ENCODE results near the gene PALD1. TPM values are rescaled to one million over a fixed set of nuclear protein-coding genes. Genes with fewer than 3 reads are reported as not detected.

Gene PALD1
- total and polyA plus RNA-seq, 9 of the 15 experiments (the other 6 are each of a cell fraction or from before 2014, with no cell fraction given): 0.03 to 0.29 (median 0.09) TPM; not detected in 2

GRCh38 chr10:70561070-70561469 lies 82.5 kb downstream of the PALD1 start:
- POLR2A ChIA-PET: interaction anchor here (1.4 to 3.0 kb wide), 3 partner anchors 10 to 19 kb away, joined by 3 to 13 read pairs (median 11); no protein-coding TSS in a partner anchor
- DNase-seq (ENCODE audit: extremely low read depth in 1 of 4, low spot score in 3 of 4): no peak
- no peak for FAIRE-seq
- no peaks in the 10 kb centered on the region for H3K9me1 ChIP-seq (ENCODE audit: control insufficient read depth, insufficient read depth, low read length)
- in situ Hi-C loops (cut with MboI): no loop called here
- no peaks in the 10 kb centered on the region for H3K79me2 ChIP-seq (ENCODE audit: control insufficient read depth, insufficient read depth, low read length)
- H3K9ac ChIP-seq (ENCODE audit: insufficient read depth in 1 of 2, low read depth in 2 of 2, low read length in 2 of 2): peak overlapping the region in 1 of 2 experiments; percentile 66; a peak in 2 of 4 replicates
- no peaks in the 10 kb centered on the region for H4K20me1 ChIP-seq (replicated peaks; ENCODE audit: control insufficient read depth, insufficient read depth, low read length)
- BruUV-seq (replicated peaks): no TSS peak
- H3K27me3 ChIP-seq (ENCODE audit: control insufficient read depth in 2 of 2, insufficient read depth in 2 of 2, low read length in 2 of 2): no peaks in the 10 kb centered on the region
- WGBS (ENCODE audit: insufficient coverage, low coverage, missing lambda C conversion rate): 44% methylated on average over 10 of the region's 10 CpGs
- no peak for ATAC-seq
- no peak overlapping the region for H3K27ac ChIP-seq (ENCODE audit: extremely low read depth, low read depth, low read length)
- TF ChIP-seq PTTG1 (tag; IDR thresholded peaks at IDR 0.05; ENCODE audit: low read depth): no peak
- TF ChIP-seq ZBTB33 (CRISPR knock-in tag; IDR thresholded peaks at IDR 0.05): peak; percentile 27; the same call in 1 of the 2 replicates
- TF ChIP-seq DLX4 (CRISPR knock-in tag; IDR thresholded peaks at IDR 0.05): no peak
- TF ChIP-seq E2F1 (CRISPR knock-in tag; IDR thresholded peaks at IDR 0.05): no peak
- TF ChIP-seq NFIC (IDR thresholded peaks at IDR 0.05): peak; percentile 74
- no peak for TF ChIP-seq NR4A1 (CRISPR knock-in tag; IDR thresholded peaks at IDR 0.05)
- no peak for TF ChIP-seq NR4A1 (tag; IDR thresholded peaks at IDR 0.05)
- no peaks in the 10 kb centered on the region for H3K9me3 ChIP-seq (replicated peaks; ENCODE audit: control insufficient read depth, insufficient read depth, low read depth, low read length)
- intact Hi-C loops (cut with micrococcal nuclease): no loop called here
- CTCF ChIA-PET (ENCODE audit: low intra/inter-chr PET ratio): interaction anchor here (0.6 kb wide), 1 partner anchor 137 kb away, joined by 3 read pairs; no protein-coding TSS in a partner anchor
- no peak overlapping the region for H3K4me3 ChIP-seq
- H3K4me2 ChIP-seq (ENCODE audit: insufficient read depth, low read length): no peak overlapping the region
- 0 out of 2 replicates have a peak overlapping the region, but pooled peaks have one; percentile 11 for H2AFZ ChIP-seq (ENCODE audit: low read depth, low read length)
- no peaks in the 10 kb centered on the region for H3K36me3 ChIP-seq (ENCODE audit: control insufficient read depth, insufficient read depth, low read length)
- peaks cover 25 to 70% of the 10 kb centered on the region in 2 experiments for H3K4me1 ChIP-seq (replicated peaks in 1 of 2; ENCODE audit: control insufficient read depth in 2 of 2, insufficient read depth in 2 of 2, low read length in 2 of 2)
